Lower leg skin (tissue), 4 donors: ENCODE results near the gene DPY19L2. TPM values are rescaled to one million over a fixed set of nuclear protein-coding genes. Genes with fewer than 3 reads are reported as not detected.
"Not testable (repeated sequence)": the region's sequence is repeated elsewhere in the genome, so short reads cannot be mapped to it uniquely, and the experiment has no call there.

Source experiments
- DNase-seq, 2 donors: peaks; one replicate each; pipeline ENCODE4 v3.0.0-alpha.2; 2019; ENCODE audit warnings: low spot score in 2 of 2
- H3K4me3 ChIP-seq: fragments of 200-600 bp; sonication (generic); 2 replicates; pipeline ENCODE4 v1.5.1; 2017; ENCODE audit warnings: mild to moderate bottlenecking, low read depth; ENCODE audit not compliant: poor library complexity, severe bottlenecking
- CTCF ChIP-seq, 3 donors: fragments of 450-650 bp; IDR thresholded peaks; one replicate each; pipeline ENCODE4 v1.5.1; 2016; ENCODE audit warnings: antibody characterized with exemption in 3 of 3, mild to moderate bottlenecking in 3 of 3, moderate library complexity in 2 of 3
- POLR2A ChIP-seq, 2 donors: fragments of 450-650 bp; IDR thresholded peaks; one replicate each; pipeline ENCODE4 v1.6.1; 2016 to 2017; ENCODE audit warnings: antibody characterized with exemption in 2 of 2, mild to moderate bottlenecking in 1 of 2, moderate library complexity in 1 of 2
- WGBS, 2 donors: methylation state at CpG; one replicate each; pipeline ENCODE4 v1.1.5; 2018; 5-methylcytosine and 5-hydroxymethylcytosine counted together
- intact Hi-C: fragments of 100-400 bp; cut with DNase I; formaldehyde crosslinking; loops from one replicate; pipeline ENCODE4 v1.15.0; 2023; ENCODE audit warnings: low total_unique reads
- total RNA-seq, 4 donors: library from RNA; depleted of rRNA; stranded (reverse); fragments of >200 nt; gene quantifications; one replicate each; pipeline ENCODE4 v1.1.0, GENCODE V29; 2016

The DPY19L2 gene
- total RNA-seq, 4 donors from 2014 or later, result 0.95 to 7.6 (median 3.1) TPM

GRCh38 chr12:63538656-63539055 is 129.6 kb downstream of the DPY19L2 start:
- DNase-seq, H3K4me3 ChIP-seq, intact Hi-C loops: not testable (repeated sequence)
- WGBS, 2 donors, result 53 to 56% methylated on average over 4 of the region's 4 CpGs

GRCh38 chr12:63537838-63538237 is 130.5 kb downstream of the DPY19L2 start:
- H3K4me3 ChIP-seq, DNase-seq, intact Hi-C loops: not testable (repeated sequence)

DNA sequence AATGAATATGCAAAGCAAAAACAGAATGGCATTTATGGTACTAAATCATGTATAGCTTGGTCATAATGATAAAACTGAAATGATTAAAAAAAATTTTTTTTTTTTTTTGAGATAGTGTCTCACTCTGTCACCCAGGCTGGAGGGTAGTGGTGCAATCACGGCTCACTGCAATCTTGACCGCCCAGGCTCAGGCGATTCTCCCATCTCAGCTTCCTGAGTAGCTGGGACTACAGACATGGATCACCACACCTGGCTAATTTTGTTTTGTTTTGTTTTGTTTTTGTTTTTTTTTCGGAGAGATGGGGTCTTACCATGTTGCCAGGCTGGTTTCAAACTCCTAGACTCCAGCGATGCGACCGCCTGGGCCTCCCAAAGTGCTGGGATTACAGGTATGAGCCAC is 138.7 kb downstream of the DPY19L2 start:
- intact Hi-C loops, DNase-seq, H3K4me3 ChIP-seq: not testable (repeated sequence)
- 78 to 79% methylated on average over 7 of the region's 7 CpGs for WGBS, 2 donors

DNA sequence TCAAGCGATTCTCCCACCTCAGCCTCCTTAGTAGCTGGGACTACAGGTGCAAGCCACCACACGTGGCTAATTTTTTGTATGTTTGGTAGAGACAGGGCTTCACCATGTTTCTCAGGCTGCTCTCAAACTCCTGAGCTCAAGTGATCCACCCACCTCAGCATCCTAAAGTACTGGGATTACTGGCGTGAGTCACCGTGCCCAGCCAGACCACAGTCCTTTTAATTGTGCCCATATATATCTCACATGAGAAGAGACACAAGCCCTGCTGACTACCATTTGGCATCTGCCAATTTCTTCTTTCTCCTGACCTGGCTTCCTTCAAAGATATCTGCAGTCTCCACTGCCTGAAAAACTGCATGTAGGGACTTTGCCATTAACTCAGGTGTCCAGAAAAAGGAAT is 142.5 kb downstream of the DPY19L2 start:
- 90 to 92% methylated on average over 4 of the region's 4 CpGs for WGBS, 2 donors
- no peak overlapping the region for H3K4me3 ChIP-seq
- TF ChIP-seq CTCF (IDR thresholded peaks at IDR 0.05) (no peak), POLR2A (IDR thresholded peaks at IDR 0.05) (no peak)
- intact Hi-C loops, result no loop called here
- no peak for DNase-seq

DNA sequence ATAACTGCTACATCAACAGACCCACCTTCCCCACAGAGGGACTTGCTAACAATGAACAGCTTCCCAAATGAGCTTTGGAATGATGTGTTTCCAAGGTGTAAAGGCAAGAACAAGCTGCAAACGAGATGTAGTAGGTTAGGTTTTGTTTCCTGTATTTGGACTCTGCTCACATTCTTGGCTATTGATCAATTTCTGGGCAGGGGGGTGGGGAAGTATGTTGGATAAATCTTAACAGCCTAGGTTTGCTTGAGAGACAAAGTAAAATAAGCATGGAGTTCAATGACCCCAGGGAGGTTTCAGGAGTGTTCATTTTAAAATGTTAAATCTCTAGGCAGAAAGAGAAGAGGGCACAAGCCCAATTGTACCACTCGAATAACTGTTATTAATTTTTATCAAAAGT is 146.6 kb downstream of the DPY19L2 start:
- WGBS, 2 donors, result 48 to 53% methylated on average over 2 of the region's 2 CpGs

More for the DNA sequence above, 146.6 kb downstream of the DPY19L2 start:
- no peak overlapping the region for H3K4me3 ChIP-seq
- no peak for DNase-seq
- TF ChIP-seq CTCF (IDR thresholded peaks at IDR 0.05), result no peak
- intact Hi-C loops, result no loop called here

Other genes starting within 250 kb of the DPY19L2 start
- gene RXYLT1, start 111.4 kb upstream of the DPY19L2 start, total RNA-seq, result 10 to 100 TPM; 10.1 to 16.4 (median 14.7) TPM
- gene SRGAP1, start 176.2 kb upstream of the DPY19L2 start, total RNA-seq, result 1 to 10 TPM; 1.3 to 6.0 (median 1.7) TPM